NCI-H1105 treated with DMSO at 0.1 percent for 48 hours (cell line): ENCODE results near the gene AFAP1.

Source experiments
- DNase-seq: peaks from one replicate; lab custom pipeline; 2025; lab: John Stamatoyannopoulos, UW

Gene AFAP1

GRCh38 chr4:7968262-7968896 is 28.7 kb upstream of the AFAP1 start:
- no peak for DNase-seq

- no peak for DNase-seq
Measured at GRCh38 chr4:7967501-7968261, 28.0 kb upstream of the AFAP1 start.

DNA sequence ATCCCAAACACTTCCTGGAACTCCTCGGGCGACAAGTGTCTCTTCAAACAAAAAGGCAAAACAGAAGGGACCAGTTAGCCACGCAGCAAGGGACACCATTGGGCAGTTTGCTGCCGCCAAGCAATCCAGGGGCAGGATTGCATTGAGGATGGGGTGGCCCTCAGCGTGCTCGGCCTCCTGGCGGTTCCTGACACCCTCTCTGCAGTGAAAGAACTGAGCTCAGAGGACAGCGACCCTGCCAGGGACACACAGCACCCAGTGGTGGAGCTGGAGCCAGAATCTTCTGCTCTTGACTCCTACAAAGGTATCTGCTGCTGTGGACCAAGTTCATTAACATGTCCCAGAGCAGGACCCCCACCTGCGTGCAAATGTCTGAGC is 27.4 kb upstream of the AFAP1 start:
- no peak for DNase-seq

GRCh38 chr4:7966281-7967062 is 26.8 kb upstream of the AFAP1 start:
- DNase-seq = no peak

- no peak for DNase-seq
Measured at GRCh38 chr4:7964890-7965662, 25.4 kb upstream of the AFAP1 start.

DNA sequence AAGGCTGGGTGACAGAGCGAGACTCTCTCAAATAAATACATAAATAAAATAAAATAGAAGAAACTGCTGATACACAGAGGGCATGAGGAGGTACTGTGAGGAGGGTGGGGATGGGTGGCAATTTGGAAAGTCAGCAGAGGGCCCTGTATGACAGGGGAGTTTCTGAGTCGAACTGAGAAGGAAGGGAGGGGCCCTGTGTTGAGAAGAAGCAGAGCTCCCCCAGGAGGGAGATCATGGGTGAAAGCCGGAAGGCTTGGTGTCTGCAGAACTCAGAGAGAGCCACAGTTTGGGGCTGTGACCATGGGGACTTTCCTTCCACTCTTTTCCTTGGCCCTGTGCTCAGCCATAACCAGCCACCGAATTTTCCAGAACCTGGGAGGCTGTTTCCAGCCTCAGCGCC is 24.8 kb upstream of the AFAP1 start:
- no peak for DNase-seq

GRCh38 chr4:7963691-7964090 is 24.0 kb upstream of the AFAP1 start:
- no peak for DNase-seq

DNA sequence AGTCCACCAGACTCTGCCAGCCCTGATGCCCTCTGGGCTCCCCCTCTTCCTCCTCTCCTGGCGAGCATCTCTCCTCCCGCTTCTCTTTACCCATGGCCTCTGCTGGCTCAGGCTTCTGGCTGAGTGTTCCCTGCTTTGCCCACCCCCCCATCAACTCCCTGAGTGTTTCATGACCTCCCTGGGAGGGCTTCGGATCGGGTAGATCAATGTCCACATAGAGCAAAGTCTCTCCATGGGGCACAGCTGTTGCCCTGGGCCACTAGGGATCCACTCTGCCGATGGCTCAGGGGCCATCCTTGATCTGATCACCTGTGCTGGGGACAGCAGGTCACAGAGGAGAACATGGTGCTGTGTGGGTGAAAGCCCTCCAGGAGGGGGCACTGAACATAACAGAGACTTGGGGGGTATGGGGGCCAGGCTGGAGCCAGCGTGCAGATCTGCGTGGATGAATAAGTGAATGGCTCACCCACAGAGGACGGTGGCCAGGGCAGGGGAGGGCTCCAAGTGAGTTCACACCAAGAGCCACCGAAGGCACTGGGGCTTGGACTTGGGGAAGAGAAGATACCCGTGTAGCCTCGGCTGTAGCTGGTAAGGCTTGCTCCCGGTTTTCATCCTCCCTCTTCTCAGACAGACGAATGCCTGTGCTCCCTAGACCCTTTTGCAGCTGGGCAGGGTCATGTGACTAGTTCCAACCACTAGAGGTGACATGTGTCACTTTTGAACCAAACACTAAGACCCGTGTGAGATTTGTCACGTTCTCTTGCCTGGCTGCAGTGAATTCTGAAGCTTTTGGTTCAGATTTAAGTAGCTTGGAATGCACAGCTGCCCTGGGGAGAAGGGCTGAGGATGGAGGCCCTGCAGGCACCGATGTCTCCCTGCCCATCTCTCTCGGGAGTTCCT is 23.2 kb upstream of the AFAP1 start:
- DNase-seq = no peak

GRCh38 chr4:7960790-7961655 is 21.4 kb upstream of the AFAP1 start:
- no peak for DNase-seq

DNA sequence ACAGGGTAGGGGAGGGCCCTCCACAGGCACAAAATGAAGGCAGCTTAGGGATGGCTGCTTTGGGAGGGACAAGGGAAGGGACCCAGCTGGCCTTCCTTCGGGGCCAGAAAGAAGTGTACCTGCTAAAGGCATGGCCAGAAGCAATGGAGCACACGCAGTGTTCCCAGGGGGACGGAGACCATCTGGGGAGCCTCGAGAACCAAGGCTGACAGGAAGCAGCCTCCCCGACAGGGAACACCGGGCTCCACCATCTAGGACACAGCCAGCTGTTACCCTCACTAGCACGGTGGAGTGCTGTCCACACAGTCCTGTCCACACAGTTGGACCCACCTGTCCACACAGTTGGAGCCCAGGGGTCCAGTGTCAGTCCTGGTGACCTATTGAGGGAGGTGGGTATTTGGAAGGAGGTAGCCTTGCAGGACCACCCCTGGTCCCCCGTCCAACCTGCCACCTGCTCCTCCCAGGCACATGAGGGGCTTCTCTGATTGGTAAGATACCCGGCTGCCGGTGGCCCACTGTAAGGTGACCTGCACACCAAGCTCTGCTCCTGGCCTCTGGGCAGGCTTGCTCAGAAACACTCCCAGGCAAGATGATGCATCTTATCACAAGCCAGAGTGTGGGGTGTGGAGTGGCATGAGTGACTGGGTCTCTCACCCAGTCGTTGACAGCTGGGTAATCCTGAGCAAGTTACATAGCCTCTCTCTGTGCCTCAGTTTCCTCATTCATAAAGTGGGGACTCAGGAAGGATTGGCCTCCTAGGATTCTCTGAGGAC is 20.5 kb upstream of the AFAP1 start:
- no peak for DNase-seq

- DNase-seq = no peak
Measured at GRCh38 chr4:7959078-7959477, 19.4 kb upstream of the AFAP1 start.

GRCh38 chr4:7956934-7957656 is 17.4 kb upstream of the AFAP1 start:
- DNase-seq = no peak

- DNase-seq = no peak
Measured at GRCh38 chr4:7956270-7956808, 16.7 kb upstream of the AFAP1 start.

GRCh38 chr4:7955393-7955792 is 15.7 kb upstream of the AFAP1 start:
- DNase-seq = no peak

GRCh38 chr4:7952615-7953014 is 13.0 kb upstream of the AFAP1 start:
- DNase-seq = no peak

- no peak for DNase-seq
Measured at GRCh38 chr4:7950301-7951092, 10.8 kb upstream of the AFAP1 start.

DNA sequence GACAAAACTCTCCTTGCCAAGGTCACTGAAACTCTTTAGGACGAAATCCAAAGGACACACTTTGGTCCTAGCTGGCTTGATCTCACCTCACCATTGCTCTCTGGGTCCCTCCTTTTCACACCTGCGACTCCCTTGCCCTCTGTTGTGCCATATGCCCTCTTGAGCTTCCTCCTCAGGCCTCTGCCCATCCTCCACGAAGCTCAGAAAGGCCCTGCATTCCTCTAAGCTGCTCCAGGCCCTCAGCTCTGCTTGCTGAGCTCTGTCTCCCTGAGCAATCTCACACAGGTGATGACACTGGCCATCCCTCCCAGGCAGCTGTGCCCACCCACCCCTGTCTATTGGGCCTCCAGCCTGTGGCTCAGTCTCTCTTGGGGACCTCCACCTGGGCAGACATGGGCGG is 10.1 kb upstream of the AFAP1 start:
- DNase-seq = no peak

- no peak for DNase-seq
Measured at GRCh38 chr4:7947927-7948326, 8.3 kb upstream of the AFAP1 start.
